Left cardiac atrium (tissue), 4 donors: ENCODE results near the gene DYNLT2. TPM values are rescaled to one million over a fixed set of nuclear protein-coding genes. Genes with fewer than 3 reads are reported as not detected.
A peak's percentile ranks its signal among the peaks of the same experiment; 100 is the strongest.

Experiments
- ATAC-seq, 2 donors: fragments of 200-7000 bp; cut with Tn5 transposase; one replicate each; pipeline ENCODE4 v1.9.1; 2020; ENCODE audit warnings: mild to moderate bottlenecking in 2 of 2, moderate library complexity in 2 of 2
- DNase-seq: peaks from one replicate; pipeline ENCODE4 v3.0.0-alpha.2; 2020
- intact Hi-C, 2 donors: fragments of 100-400 bp; cut with DNase I; formaldehyde crosslinking; loops; one replicate each; pipeline versions ENCODE4 v1.14.1 to v1.15.1; 2022 to 2023
- long read RNA-seq: library from polyadenylated mRNA; unstranded; transcript quantifications from one replicate; pipeline ENCODE4 v2.0.0, GENCODE V29; 2021
- total RNA-seq, 2 donors: library from RNA; stranded (reverse); fragmentation: NEBNext Ultra II Directional; extraction: Animal tissue kit (Norgen Biotek cat#: 25700); gene quantifications; one replicate each; pipeline ENCODE4 v1.2.1, GENCODE V29; 2021
- donor health status: DM: no; HTN: yes; CAD: no.
- donor health status: DM: no; HTN: yes; CAD: no; lungs with severe emphysema.
- donor health status: DM: yes; HTN: yes; CAD: no.
- donor health status: Dilated cardiomyopathy.

DYNLT2 gene
- 1 to 10 TPM in 1 of 2 donors, under 1 TPM in 1; 0.59 to 1.1 TPM for total RNA-seq
- long read RNA-seq, partial matches to known transcripts = 0 of 3 reads
- long read RNA-seq, other reads (novel, unspliced or antisense) = 0 of 3 reads

GRCh38 chr6:169751242-169752073 is at the start of gene DYNLT2, which contains the start of gene ERMARD:
TSS of gene DYNLT2 (minus strand) at chr6:169751572. CDS start at chr6:169751458, 114 bp downstream.
TSS of gene ERMARD (plus strand) at chr6:169751622. CDS start at chr6:169751658, 36 bp downstream.
- ATAC-seq (peak; percentile 98 to 99), DNase-seq (peak; percentile 95)
- intact Hi-C loops = loop anchor here in 1 of 2 donors (2.0 to 10.0 kb wide), 3 partner anchors 27 to 803 kb away; partner anchors contain the start of genes C6orf120, PHF10, TBP and WDR27

GRCh38 chr6:169800668-169801395 is 49.5 kb upstream of the DYNLT2 start:
- intact Hi-C loops = no loop called here
- DNase-seq = no peak
- ATAC-seq = peak; percentile 75 to 80

GRCh38 chr6:169800116-169800667 is 48.8 kb upstream of the DYNLT2 start:
- intact Hi-C loops = no loop called here
- no peak for DNase-seq
- peak; percentile 83 for ATAC-seq

GRCh38 chr6:169799474-169799926 is 48.1 kb upstream of the DYNLT2 start:
- no peak for DNase-seq
- no peak for ATAC-seq
- intact Hi-C loops = no loop called here

DNA sequence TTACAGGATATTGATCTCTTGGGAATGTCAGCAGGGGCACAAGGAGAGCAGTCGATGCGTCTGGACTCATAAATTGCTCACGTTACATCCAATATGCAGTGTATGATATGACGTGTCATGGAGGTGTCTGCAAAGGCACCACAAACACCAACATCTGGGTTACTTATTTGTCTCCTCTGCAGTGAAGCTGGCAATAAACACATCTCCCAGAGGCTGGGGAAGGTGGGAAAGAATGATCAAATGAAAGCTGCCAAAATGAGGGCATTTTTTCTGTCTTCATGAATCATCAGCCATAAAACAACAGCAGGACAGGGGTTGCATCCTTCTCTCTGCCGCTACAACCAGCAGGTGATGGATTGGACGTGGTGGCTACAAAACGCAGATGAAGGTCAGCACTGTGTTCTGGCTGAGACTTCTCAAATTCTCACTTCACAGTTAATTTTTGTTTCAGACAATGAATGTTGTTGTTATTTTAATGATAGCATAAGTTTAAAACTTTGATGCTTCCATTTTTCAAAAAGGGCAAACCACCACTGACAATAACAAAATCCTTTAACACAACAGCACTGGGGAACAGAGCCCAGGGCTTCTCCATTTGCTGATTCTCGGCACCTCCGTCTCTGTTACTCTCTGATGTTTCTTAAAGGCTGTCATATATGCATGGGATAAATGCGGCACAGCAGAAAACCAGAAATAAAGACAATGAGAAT is 47.5 kb upstream of the DYNLT2 start:
- no peak for DNase-seq
- intact Hi-C loops = no loop called here
- no peak for ATAC-seq

- intact Hi-C loops = no loop called here
- DNase-seq = no peak
- ATAC-seq = no peak
Measured at GRCh38 chr6:169795196-169795595, 43.8 kb upstream of the DYNLT2 start.

GRCh38 chr6:169794317-169795055 is 43.1 kb upstream of the DYNLT2 start:
- intact Hi-C loops = loop anchor here in 1 of 2 donors (5.0 kb wide), 1 partner anchor 733 kb away; no protein-coding TSS in a partner anchor

GRCh38 chr6:169793408-169793807 is 42.0 kb upstream of the DYNLT2 start:
- no peak for DNase-seq
- intact Hi-C loops = loop anchor here in 1 of 2 donors (5.0 kb wide), 1 partner anchor 734 kb away; no protein-coding TSS in a partner anchor

More at GRCh38 chr6:169794317-169795055, 43.1 kb upstream of the DYNLT2 start:
- ATAC-seq (no peak), DNase-seq (no peak)

DNA sequence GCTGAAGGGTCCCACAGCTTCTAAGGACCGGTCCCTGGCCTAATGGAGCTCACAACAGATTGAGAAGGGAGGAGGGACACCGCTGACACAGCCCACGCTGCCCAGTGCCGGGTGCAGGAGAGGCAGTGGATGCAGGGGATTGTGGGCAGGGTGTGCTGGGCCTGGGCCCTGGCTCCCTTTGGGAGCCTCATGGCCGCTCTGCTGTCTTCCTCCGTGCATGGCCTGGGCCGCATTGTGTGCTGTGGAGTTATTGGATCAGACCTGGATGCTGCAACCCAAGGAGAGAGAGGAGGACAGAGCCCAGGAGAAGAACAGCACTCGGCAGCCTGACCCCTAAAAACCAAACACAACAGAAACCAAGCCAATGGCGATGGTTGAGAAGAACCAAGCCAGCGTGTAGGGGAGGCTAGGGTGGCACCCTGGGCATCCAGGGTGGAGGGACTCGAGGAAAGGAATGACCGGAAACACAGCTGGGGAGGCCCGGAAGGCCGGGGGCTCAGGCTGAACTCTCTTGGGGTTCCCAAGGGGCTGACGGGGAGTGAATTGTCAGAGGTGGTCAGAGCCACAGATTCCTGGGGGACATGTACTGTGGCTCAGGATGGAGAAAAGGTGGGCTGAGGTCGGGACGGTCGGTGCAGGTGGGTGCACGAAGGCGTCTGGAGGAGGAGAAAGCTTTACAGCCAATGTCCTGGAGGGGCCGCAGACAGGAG is 41.1 kb upstream of the DYNLT2 start:
- no peak for ATAC-seq
- intact Hi-C loops = loop anchor here in 1 of 2 donors (5.0 kb wide), 1 partner anchor 735 kb away; no protein-coding TSS in a partner anchor
- no peak for DNase-seq

More at GRCh38 chr6:169793408-169793807, 42.0 kb upstream of the DYNLT2 start:
- ATAC-seq = no peak

GRCh38 chr6:169791721-169792131 is 40.4 kb upstream of the DYNLT2 start:
- ATAC-seq = no peak

DNA sequence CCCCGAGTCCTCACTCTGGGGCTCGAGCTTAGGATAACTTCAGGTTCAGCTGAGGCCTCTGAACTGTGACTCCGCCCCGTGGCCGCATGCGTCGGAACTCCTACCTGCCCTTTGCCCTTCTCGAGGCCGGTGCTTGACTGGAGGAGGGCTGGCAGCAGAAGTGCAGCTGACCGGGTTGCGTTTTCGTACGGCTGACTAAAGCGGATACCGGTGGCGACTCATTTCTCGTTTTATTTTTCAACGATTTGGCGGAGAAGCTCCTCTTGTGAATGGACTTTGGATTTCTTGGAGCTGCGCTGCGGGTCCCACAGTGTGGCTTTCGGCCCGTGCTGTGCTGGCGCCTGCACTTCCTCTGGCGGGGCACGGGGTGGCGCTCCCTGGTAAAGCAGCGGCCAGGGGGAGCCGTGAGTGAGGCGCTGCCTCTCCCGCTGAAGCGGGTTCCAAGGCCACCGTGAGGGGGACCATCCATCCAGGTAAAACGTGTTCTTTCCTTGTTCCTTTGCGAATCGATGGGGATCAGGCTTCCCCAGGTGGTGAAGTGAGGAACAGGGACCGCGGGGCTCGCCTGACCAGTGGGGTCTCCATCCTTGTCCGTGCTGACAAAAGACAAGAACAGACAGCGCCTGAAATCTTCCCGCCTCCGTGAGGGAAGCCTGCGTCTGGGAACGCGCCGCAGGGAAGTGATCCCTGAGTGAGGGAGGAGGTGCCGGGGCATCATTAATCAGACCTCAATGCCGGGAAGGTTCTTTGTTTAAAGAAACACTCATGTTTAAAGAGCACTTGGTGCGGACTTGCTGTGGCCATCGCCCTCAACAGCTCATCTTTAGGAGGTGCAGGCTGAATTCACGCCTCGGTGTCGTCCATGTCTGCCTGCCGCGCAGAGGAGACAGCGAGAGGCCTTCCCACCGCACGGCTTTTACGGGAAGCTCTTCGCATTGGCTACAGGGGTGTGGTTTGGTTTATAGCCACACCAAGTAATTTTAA is 38.9 kb upstream of the DYNLT2 start:
- DNase-seq (peak; percentile 79), ATAC-seq (peak; percentile 95 to 97)
- intact Hi-C loops = loop anchor here in 1 of 2 donors (5.0 kb wide), 1 partner anchor 737 kb away; no protein-coding TSS in a partner anchor

More at GRCh38 chr6:169791721-169792131, 40.4 kb upstream of the DYNLT2 start:
- DNase-seq = no peak
- intact Hi-C loops = loop anchor here in 1 of 2 donors (5.0 kb wide), 1 partner anchor 736 kb away; no protein-coding TSS in a partner anchor

- intact Hi-C loops = no loop called here
- ATAC-seq = no peak
- DNase-seq = no peak
Measured at GRCh38 chr6:169789146-169789943, 38.0 kb upstream of the DYNLT2 start.

DNA sequence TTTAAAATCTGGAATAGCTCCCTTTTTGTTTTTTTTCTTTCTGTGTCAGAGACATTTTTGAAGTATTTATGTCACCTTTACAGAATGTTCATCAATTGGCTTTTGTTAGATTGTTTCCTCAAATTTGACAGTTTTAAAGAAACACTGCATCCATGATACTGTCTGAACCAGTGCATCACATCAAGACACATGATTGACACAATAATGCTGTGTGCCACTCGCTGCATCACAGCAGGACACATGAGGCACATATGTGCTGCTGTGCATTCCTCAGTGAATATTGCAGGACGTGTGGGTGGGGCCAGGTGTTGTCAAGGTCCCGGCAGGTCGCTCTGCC is 37.4 kb upstream of the DYNLT2 start:
- intact Hi-C loops = no loop called here
- DNase-seq (no peak), ATAC-seq (no peak)

DNA sequence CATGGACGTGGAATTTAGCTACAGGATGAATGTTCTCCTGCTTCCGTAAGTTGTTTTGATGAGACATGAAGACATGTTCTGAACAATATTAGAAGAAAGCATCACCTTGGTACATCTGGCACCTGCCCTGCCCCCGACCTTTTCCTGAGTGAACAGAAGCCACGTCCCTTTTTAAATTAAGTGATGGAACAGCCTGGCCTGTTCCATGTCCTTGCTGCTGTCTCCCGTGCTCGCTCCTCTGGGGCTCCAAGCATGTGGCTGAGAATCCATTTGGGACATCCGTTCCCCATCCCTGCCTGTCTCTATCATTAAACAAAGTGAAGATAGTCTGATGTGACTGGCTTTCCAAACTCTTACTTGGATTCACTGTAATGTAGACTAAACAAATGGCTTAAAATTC is 36.4 kb upstream of the DYNLT2 start:
- intact Hi-C loops = no loop called here
- ATAC-seq (no peak), DNase-seq (no peak)

GRCh38 chr6:169786349-169786748 is 35.0 kb upstream of the DYNLT2 start:
- ATAC-seq = no peak
- no peak for DNase-seq
- intact Hi-C loops = no loop called here
